BJ (cell line): ENCODE measurements around the gene ALG2. TPM values are rescaled to one million over a fixed set of nuclear protein-coding genes. Genes with fewer than 3 reads are reported as not detected.
"Not testable (repeated sequence)": the region's sequence is repeated elsewhere in the genome, so short reads cannot be mapped to it uniquely, and the experiment has no call there.

Experiments
- CTCF ChIA-PET: fragments of 350-600 bp; formaldehyde crosslinking; extraction: SDS; loops from one replicate; lab custom pipeline; 2021; ENCODE audit warnings: antibody characterized with exemption, inconsistent platforms; lab: Yijun Ruan, JAX
- POLR2A ChIA-PET: fragments of 300-600 bp; sonication (Branson Sonifier 250); formaldehyde crosslinking; extraction: SDS; loops from one replicate; lab custom pipeline; 2021; ENCODE audit warnings: antibody characterized with exemption; lab: Charles Lee
- DNase-seq: peaks from one replicate; pipeline ENCODE4 v3.0.0-alpha.2; 2011; ENCODE audit warnings: low read depth
- H3K27me3 ChIP-seq: 2 replicates; pipeline ENCODE4 v1.6.0; 2011; ENCODE audit warnings: low read length; ENCODE audit not compliant: control insufficient read depth, insufficient read depth
- H3K36me3 ChIP-seq: 2 replicates; pipeline ENCODE4 v1.5.1; 2011; ENCODE audit warnings: low read length; ENCODE audit not compliant: control insufficient read depth, insufficient read depth
- H3K4me3 ChIP-seq: 2 replicates; pipeline ENCODE4 v1.5.1; 2011; ENCODE audit warnings: low read depth, mild to moderate bottlenecking, control low read depth, low read length
- CTCF ChIP-seq: IDR thresholded peaks from 2 replicates; pipeline ENCODE4 v1.5.1; 2011; ENCODE audit warnings: low read depth, mild to moderate bottlenecking, control low read depth, inconsistent platforms, low read length, moderate library complexity; ENCODE audit not compliant: insufficient read depth
- polyA plus RNA-seq: library from polyadenylated mRNA; depleted of rRNA; stranded (reverse); fragments of >200 nt; gene quantifications from 2 replicates; pipeline ENCODE4 v1.2.3, GENCODE V29; 2011

ALG2 gene
- polyA plus RNA-seq, 1 experiment: 47.6 TPM

GRCh38 chr9:99201603-99202002 is 20.1 kb downstream of the ALG2 start:
- TF ChIP-seq CTCF: no peak

GRCh38 chr9:99199938-99200539 is 21.7 kb downstream of the ALG2 start:
- POLR2A ChIA-PET: no interaction called here
- H3K4me3 ChIP-seq: no peak overlapping the region
- CTCF ChIA-PET: interaction anchor here (1.3 kb wide), 1 partner anchor 15 kb away, joined by 3 read pairs; no protein-coding TSS in a partner anchor
- H3K27me3 ChIP-seq: peaks cover 6% of the 10 kb centered on the region; the same call in 1 of the 2 replicates
- TF ChIP-seq CTCF: no peak
- no peaks in the 10 kb centered on the region for H3K36me3 ChIP-seq
- DNase-seq: no peak

More at GRCh38 chr9:99201603-99202002, 20.1 kb downstream of the ALG2 start:
- Histone ChIP-seq H3K27me3 (peaks cover 6% of the 10 kb centered on the region; the same call in 1 of the 2 replicates), H3K36me3 (no peaks in the 10 kb centered on the region), H3K4me3 (no peak overlapping the region)
- ChIA-PET POLR2A (interaction anchor here (0.5 kb wide), 1 partner anchor 21 kb away, joined by 8 read pairs; no protein-coding TSS in a partner anchor), CTCF (interaction anchor here (0.9 to 1.7 kb wide), 2 partner anchors 15 to 17 kb away, joined by 3 to 4 read pairs; no protein-coding TSS in a partner anchor)
- DNase-seq: no peak

- no peak for TF ChIP-seq CTCF
Observed at GRCh38 chr9:99197987-99198386, 23.8 kb downstream of the ALG2 start.

GRCh38 chr9:99197124-99197630 is 24.6 kb downstream of the ALG2 start:
- Histone ChIP-seq H3K36me3 (no peaks in the 10 kb centered on the region), H3K4me3 (no peak overlapping the region), H3K27me3 (peaks cover 6% of the 10 kb centered on the region; the same call in 1 of the 2 replicates)
- TF ChIP-seq CTCF: no peak
- no peak for DNase-seq
- POLR2A ChIA-PET: no interaction called here
- CTCF ChIA-PET: interaction anchor here (1.0 to 1.9 kb wide), 2 partner anchors 9 to 12 kb away, joined by 3 to 7 read pairs; no protein-coding TSS in a partner anchor

More at GRCh38 chr9:99197987-99198386, 23.8 kb downstream of the ALG2 start:
- POLR2A ChIA-PET: no interaction called here
- no peak for DNase-seq
- Histone ChIP-seq H3K4me3 (no peak overlapping the region), H3K36me3 (no peaks in the 10 kb centered on the region), H3K27me3 (peaks cover 6% of the 10 kb centered on the region; the same call in 1 of the 2 replicates)
- CTCF ChIA-PET: interaction anchor here (1.0 to 1.9 kb wide), 3 partner anchors 8 to 13 kb away, joined by 3 to 7 read pairs (median 3); no protein-coding TSS in a partner anchor

- H3K27me3 ChIP-seq, H3K4me3 ChIP-seq, H3K36me3 ChIP-seq, DNase-seq, POLR2A ChIA-PET: not testable (repeated sequence)
- CTCF ChIA-PET: interaction anchor here (1.9 kb wide), 1 partner anchor 12 kb away, joined by 7 read pairs; no protein-coding TSS in a partner anchor
Observed at GRCh38 chr9:99196484-99196883, 25.3 kb downstream of the ALG2 start.
